H9 (cell line): Measurements from ENCODE around the gene NPNT. TPM values are rescaled to one million over a fixed set of nuclear protein-coding genes. Genes with fewer than 3 reads are reported as not detected.

Experiments
- DNase-seq: peaks from one replicate; pipeline ENCODE4 v3.0.0-alpha.2; 2017
- H2AFZ ChIP-seq: one replicate; pipeline ENCODE4 v1.6.1; 2013; ENCODE audit warnings: mild to moderate bottlenecking, low read length, control low read depth, moderate library complexity
- H2AK5ac ChIP-seq: 2 replicates; pipeline ENCODE4 v1.6.1; 2013; ENCODE audit warnings: low read length, control low read depth, mixed read lengths; ENCODE audit not compliant: insufficient read length
- H2BK120ac ChIP-seq: one replicate; pipeline ENCODE4 v1.6.1; 2013; ENCODE audit warnings: low read depth, mild to moderate bottlenecking, low read length, control low read depth, inconsistent platforms; ENCODE audit not compliant: poor library complexity, severe bottlenecking
- H2BK12ac ChIP-seq: 2 replicates; pipeline ENCODE4 v1.6.1; 2013; ENCODE audit warnings: low read length, control low read depth, mixed read lengths, low read depth; ENCODE audit not compliant: insufficient read length
- H2BK15ac ChIP-seq: 2 replicates; pipeline ENCODE4 v1.6.1; 2013; ENCODE audit warnings: low read depth, low read length, control low read depth
- H2BK20ac ChIP-seq: one replicate; pipeline ENCODE4 v1.6.1; 2013; ENCODE audit warnings: low read depth, mild to moderate bottlenecking, low read length, control low read depth, inconsistent platforms; ENCODE audit not compliant: poor library complexity, severe bottlenecking
- H2BK5ac ChIP-seq: 2 replicates; pipeline ENCODE4 v1.6.1; 2013; ENCODE audit warnings: low read length, control low read depth, mixed read lengths; ENCODE audit not compliant: insufficient read length
- H3K14ac ChIP-seq: 2 replicates; pipeline ENCODE4 v1.6.1; 2013; ENCODE audit warnings: low read length, control low read depth; ENCODE audit not compliant: insufficient read depth
- H3K18ac ChIP-seq: 2 replicates; pipeline ENCODE4 v1.6.1; 2013; ENCODE audit warnings: low read depth, mild to moderate bottlenecking, mixed read lengths, low read length, control low read depth; ENCODE audit not compliant: insufficient read length
- H3K23ac ChIP-seq: 2 replicates; pipeline ENCODE4 v1.6.1; 2013; ENCODE audit warnings: low read length, control low read depth, mixed read lengths, low read depth; ENCODE audit not compliant: insufficient read length
- H3K23me2 ChIP-seq: 2 replicates; pipeline ENCODE4 v1.6.1; 2013; ENCODE audit warnings: low read depth, mild to moderate bottlenecking, mixed read lengths, low read length, control low read depth; ENCODE audit not compliant: insufficient read length, poor library complexity, severe bottlenecking
- H3K27ac ChIP-seq: 2 replicates; pipeline ENCODE4 v1.5.1; 2013; ENCODE audit warnings: low read length, control low read depth, mixed read lengths, low read depth; ENCODE audit not compliant: insufficient read length
- H3K27me3 ChIP-seq: 2 replicates; pipeline ENCODE4 v1.6.1; 2013; ENCODE audit warnings: low read length, control low read depth, inconsistent platforms; ENCODE audit not compliant: insufficient read depth
- H3K4ac ChIP-seq: 2 replicates; pipeline ENCODE4 v1.6.1; 2013; ENCODE audit warnings: low read depth, mild to moderate bottlenecking, control low read depth, inconsistent platforms, low read length, moderate library complexity
- H3K4me1 ChIP-seq: 2 replicates; pipeline ENCODE4 v1.6.1; 2013; ENCODE audit warnings: low read length, control low read depth, inconsistent platforms; ENCODE audit not compliant: insufficient read depth
- H3K4me2 ChIP-seq: 2 replicates; pipeline ENCODE4 v1.6.1; 2013; ENCODE audit warnings: low read length, control low read depth, mixed read lengths; ENCODE audit not compliant: insufficient read length, insufficient read depth
- H3K56ac ChIP-seq: 2 replicates; pipeline ENCODE4 v1.6.1; 2013; ENCODE audit warnings: low read depth, mild to moderate bottlenecking, mixed read lengths, low read length, control low read depth; ENCODE audit not compliant: insufficient read length
- H3K79me1 ChIP-seq: 2 replicates; pipeline ENCODE4 v1.6.1; 2013; ENCODE audit warnings: low read depth, mild to moderate bottlenecking, moderate library complexity, low read length, control low read depth, inconsistent platforms; ENCODE audit not compliant: insufficient read depth, poor library complexity, severe bottlenecking
- H3K79me2 ChIP-seq: 2 replicates; pipeline ENCODE4 v1.6.1; 2013; ENCODE audit warnings: low read length, control low read depth, inconsistent platforms; ENCODE audit not compliant: insufficient read depth
- H3K9ac ChIP-seq: 2 replicates; pipeline ENCODE4 v1.6.1; 2013; ENCODE audit warnings: low read length, control low read depth, mixed read lengths; ENCODE audit not compliant: insufficient read length; ENCODE audit errors: extremely low read depth
- H3K9me3 ChIP-seq: one replicate; pipeline ENCODE4 v1.6.1; 2013; ENCODE audit warnings: low read depth, low read length, inconsistent platforms; ENCODE audit not compliant: control insufficient read depth
- H3T11ph ChIP-seq: one replicate; pipeline ENCODE4 v1.6.1; 2013; ENCODE audit warnings: mild to moderate bottlenecking, low read length, control low read depth, inconsistent platforms
- H4K20me1 ChIP-seq: one replicate; pipeline ENCODE4 v1.6.1; 2013; ENCODE audit not compliant: control insufficient read depth, insufficient read length, insufficient read depth
- H4K5ac ChIP-seq: 2 replicates; pipeline ENCODE4 v1.6.1; 2013; ENCODE audit warnings: low read depth, mild to moderate bottlenecking, mixed read lengths, low read length, control low read depth; ENCODE audit not compliant: insufficient read length
- H4K8ac ChIP-seq: replicated peaks from 2 replicates; pipeline ENCODE4 v1.6.1; 2013; ENCODE audit warnings: low read length, control low read depth, mixed read lengths, low read depth; ENCODE audit not compliant: insufficient read length
- H4K91ac ChIP-seq: 2 replicates; pipeline ENCODE4 v1.6.1; 2013; ENCODE audit warnings: low read depth, mild to moderate bottlenecking, moderate library complexity, mixed read lengths, low read length, control low read depth; ENCODE audit not compliant: insufficient read length
- H3K27ac Mint-ChIP-seq, 3 experiments: 2 replicates in 2 of 3; 3 replicates in 1 of 3; pipeline ENCODE4 v1.8.0; 2020 to 2021; ENCODE audit warnings: mixed read lengths in 3 of 3, mild to moderate bottlenecking in 1 of 3, moderate library complexity in 1 of 3
- H3K27me3 Mint-ChIP-seq: 2 replicates; pipeline ENCODE4 v1.8.0; 2021; ENCODE audit warnings: low read depth, mild to moderate bottlenecking, moderate library complexity, mixed read lengths
- H3K36me3 Mint-ChIP-seq, 3 experiments: 2 replicates in 2 of 3; 3 replicates in 1 of 3; pipeline ENCODE4 v1.8.0; 2020 to 2021; ENCODE audit warnings: low read depth in 3 of 3, mixed read lengths in 3 of 3; ENCODE audit not compliant: insufficient read depth in 1 of 3
- H3K4me1 Mint-ChIP-seq, 2 experiments: 2 replicates each; pipeline ENCODE4 v1.8.0; 2020; ENCODE audit warnings: mixed read lengths in 2 of 2
- H3K4me3 Mint-ChIP-seq, 2 experiments: 2 replicates in 1 of 2; 3 replicates in 1 of 2; pipeline ENCODE4 v1.8.0; 2020 to 2021; ENCODE audit warnings: mild to moderate bottlenecking in 2 of 2, mixed read lengths in 2 of 2, moderate library complexity in 1 of 2
- H3K9me3 Mint-ChIP-seq, 2 experiments: 2 replicates in 1 of 2; 3 replicates in 1 of 2; pipeline ENCODE4 v1.8.0; 2020; ENCODE audit warnings: mild to moderate bottlenecking in 2 of 2, mixed read lengths in 2 of 2, moderate library complexity in 1 of 2
- CTCF ChIP-seq: fragments of 200-600 bp; sonication (generic); conservative IDR thresholded peaks from 3 replicates; pipeline ENCODE4 v1.8.0; 2021; ENCODE audit warnings: antibody characterized with exemption, mild to moderate bottlenecking
- total RNA-seq: library from RNA; stranded (reverse); gene quantifications from 2 replicates; pipeline ENCODE4 v1.2.1, GENCODE V29; 2021

NPNT gene
- total RNA-seq, 1 experiment from 2014 or later = 0.37 TPM

GRCh38 chr4:105921301-105921700 is 26.0 kb downstream of the NPNT start:
- Histone ChIP-seq H2BK120ac (no peak overlapping the region), H2BK15ac (no peak overlapping the region), H3K27ac (no peak overlapping the region), H3K9me3 (no peaks in the 10 kb centered on the region), H4K8ac (no peak overlapping the region), H2BK20ac (no peak overlapping the region), H4K20me1 (no peaks in the 10 kb centered on the region), H3K18ac (no peak overlapping the region), H3K9ac (no peak overlapping the region), H2BK12ac (no peak overlapping the region), H4K91ac (no peak overlapping the region), H2BK5ac (no peak overlapping the region), H3K79me2 (no peaks in the 10 kb centered on the region), H4K5ac (no peak overlapping the region), H3K23ac (no peak overlapping the region), H3K79me1 (no peaks in the 10 kb centered on the region), H3K4me1 (no peaks in the 10 kb centered on the region), H3K4ac (no peak overlapping the region), H2AFZ (no peak overlapping the region), H3K27me3 (no peaks in the 10 kb centered on the region), H3K56ac (no peak overlapping the region), H2AK5ac (no peak overlapping the region), H3K14ac (no peak overlapping the region), H3K23me2 (no peaks in the 10 kb centered on the region), H3K4me2 (no peak overlapping the region), H3T11ph (no peak overlapping the region)
- DNase-seq = no peak
- H3K9me3 Mint-ChIP-seq = no peaks in the 10 kb centered on the region
- H3K4me3 Mint-ChIP-seq = no peak overlapping the region
- H3K27me3 Mint-ChIP-seq = no peaks in the 10 kb centered on the region; the same call in 1 of the 2 replicates
- H3K27ac Mint-ChIP-seq = no peak overlapping the region
- 0 out of 4 replicates have a peak, but pooled peaks cover 0 to 10% of the 10 kb centered on the region in 2 experiments for H3K4me1 Mint-ChIP-seq
- TF ChIP-seq CTCF = no peak
- no peaks in the 10 kb centered on the region for H3K36me3 Mint-ChIP-seq
